A549 (cell line): ENCODE data around the gene PLEKHA7.

ENCODE experiments used
- HOXA7 ChIP-seq: fragments of 250-450 bp; sonication (Bioruptor Pico); IDR thresholded peaks from 2 replicates; pipeline ENCODE4 v1.5.0; 2020; ENCODE audit warnings: mild to moderate bottlenecking, moderate library complexity
- KDM1A ChIP-seq: fragments of 200-600 bp; sonication (generic); IDR thresholded peaks from 2 replicates; pipeline ENCODE4 v1.6.1; 2016; ENCODE audit warnings: low read depth, mild to moderate bottlenecking
- MAX ChIP-seq: IDR thresholded peaks from 2 replicates; pipeline ENCODE4 v1.6.1; 2012
- MYC ChIP-seq: IDR thresholded peaks from 2 replicates; pipeline ENCODE4 v1.6.1; 2012; ENCODE audit warnings: mild to moderate bottlenecking, inconsistent platforms, low read length, improper control_type of control experiment, borderline replicate concordance
- POLR2A ChIP-seq: IDR thresholded peaks from 2 replicates; pipeline ENCODE4 v1.6.1; 2012; ENCODE audit warnings: mild to moderate bottlenecking, low read length
- RCOR1 ChIP-seq: fragments of 150-350 bp; IDR thresholded peaks from 2 replicates; pipeline ENCODE4 v1.6.1; 2014; ENCODE audit warnings: antibody characterized with exemption, low read length, low read depth
- RFX5 ChIP-seq: fragments of 450-650 bp; IDR thresholded peaks from 2 replicates; pipeline ENCODE4 v1.7.1; 2014; ENCODE audit warnings: antibody characterized with exemption, mild to moderate bottlenecking, moderate library complexity
- TF ChIP-seq, protein P1 (sequence below): fragments of >200 bp; sonication (Bioruptor Twin); formaldehyde crosslinking; IDR thresholded peaks from 3 replicates; pipeline ENCODE4 v1.5.1; 2016

DNA sequence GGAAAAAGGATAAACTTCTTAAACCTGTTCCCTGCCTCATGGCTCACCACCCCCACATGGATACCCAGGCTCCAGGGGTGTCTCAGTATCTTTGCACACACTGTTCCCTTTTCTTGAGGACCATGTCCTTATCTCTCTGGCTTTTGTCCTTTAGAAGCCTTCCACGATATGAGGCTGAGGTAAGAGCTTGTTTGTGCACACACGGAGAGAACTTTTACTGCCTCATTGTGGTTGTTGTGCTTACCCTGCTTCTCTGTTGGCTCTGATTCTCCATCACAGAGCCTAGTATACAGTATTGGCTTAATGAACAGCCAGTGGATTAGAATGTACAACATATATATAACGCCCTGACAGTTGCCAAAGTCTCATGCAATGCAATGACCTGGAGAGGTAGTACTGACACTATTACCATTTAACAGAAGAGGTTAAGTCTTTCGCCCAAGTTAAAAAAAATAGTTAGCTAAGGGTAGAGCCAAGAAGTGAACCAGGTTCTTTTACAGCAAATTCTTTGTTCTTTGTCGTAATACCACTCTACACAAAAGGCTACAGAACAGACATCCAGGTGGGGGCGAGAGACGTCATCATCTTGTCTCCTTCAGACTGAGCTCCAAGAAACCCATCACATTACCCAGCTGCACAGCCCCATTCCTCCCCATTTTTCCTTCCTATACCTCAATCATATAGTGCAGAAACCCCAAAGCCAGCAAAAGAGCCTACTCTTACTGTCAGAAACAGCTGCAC, 117.3 kb downstream of the PLEKHA7 start:
- TF ChIP-seq POLR2A: no peak
- TF ChIP-seq, protein P1, sequence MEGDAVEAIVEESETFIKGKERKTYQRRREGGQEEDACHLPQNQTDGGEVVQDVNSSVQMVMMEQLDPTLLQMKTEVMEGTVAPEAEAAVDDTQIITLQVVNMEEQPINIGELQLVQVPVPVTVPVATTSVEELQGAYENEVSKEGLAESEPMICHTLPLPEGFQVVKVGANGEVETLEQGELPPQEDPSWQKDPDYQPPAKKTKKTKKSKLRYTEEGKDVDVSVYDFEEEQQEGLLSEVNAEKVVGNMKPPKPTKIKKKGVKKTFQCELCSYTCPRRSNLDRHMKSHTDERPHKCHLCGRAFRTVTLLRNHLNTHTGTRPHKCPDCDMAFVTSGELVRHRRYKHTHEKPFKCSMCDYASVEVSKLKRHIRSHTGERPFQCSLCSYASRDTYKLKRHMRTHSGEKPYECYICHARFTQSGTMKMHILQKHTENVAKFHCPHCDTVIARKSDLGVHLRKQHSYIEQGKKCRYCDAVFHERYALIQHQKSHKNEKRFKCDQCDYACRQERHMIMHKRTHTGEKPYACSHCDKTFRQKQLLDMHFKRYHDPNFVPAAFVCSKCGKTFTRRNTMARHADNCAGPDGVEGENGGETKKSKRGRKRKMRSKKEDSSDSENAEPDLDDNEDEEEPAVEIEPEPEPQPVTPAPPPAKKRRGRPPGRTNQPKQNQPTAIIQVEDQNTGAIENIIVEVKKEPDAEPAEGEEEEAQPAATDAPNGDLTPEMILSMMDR: no peak
- no peak for TF ChIP-seq HOXA7 (CRISPR knock-in tag)
- TF ChIP-seq KDM1A: no peak
- no peak for TF ChIP-seq MYC
- no peak for TF ChIP-seq RCOR1
- TF ChIP-seq RFX5: no peak
- no peak for TF ChIP-seq MAX
